Fibroblast of lung (primary cell): ENCODE measurements around the gene LCN6. TPM values are rescaled to one million over a fixed set of nuclear protein-coding genes. Genes with fewer than 3 reads are reported as not detected.

Experiments
- DNase-seq, 2 donors: peaks; one replicate each; pipeline versions ENCODE4 v3.0.0 to v3.0.0-alpha.2; 2010; ENCODE audit warnings: low read depth in 2 of 2
- H2AFZ ChIP-seq: 2 replicates; pipeline ENCODE4 v1.5.1; 2012; ENCODE audit warnings: low read length, control low read depth, inconsistent platforms
- H3K27ac ChIP-seq: 2 replicates; pipeline ENCODE4 v1.5.1; 2011; ENCODE audit warnings: low read length, control low read depth; ENCODE audit not compliant: insufficient read depth
- H3K27me3 ChIP-seq: 2 replicates; pipeline ENCODE4 v1.5.1; 2011; ENCODE audit warnings: mild to moderate bottlenecking, low read length; ENCODE audit not compliant: control insufficient read depth, insufficient read depth
- H3K36me3 ChIP-seq: 2 replicates; pipeline ENCODE4 v1.5.1; 2011; ENCODE audit warnings: low read length; ENCODE audit not compliant: control insufficient read depth, insufficient read depth
- H3K4me1 ChIP-seq: 2 replicates; pipeline ENCODE4 v1.5.1; 2011; ENCODE audit warnings: low read length; ENCODE audit not compliant: control insufficient read depth, insufficient read depth; ENCODE audit errors: extremely low read depth
- H3K4me2 ChIP-seq: 2 replicates; pipeline ENCODE4 v1.5.1; 2011; ENCODE audit warnings: low read length, control low read depth; ENCODE audit not compliant: insufficient read depth; ENCODE audit errors: extremely low read depth
- H3K4me3 ChIP-seq, 4 experiments: fragments of 200-600 bp in 1 of 4; sonication (generic) in 1 of 4; replicated peaks in 1 of 4; 2 replicates each; pipeline ENCODE4 v1.5.1; 2011 to 2016; ENCODE audit warnings: low read length in 4 of 4, low read depth in 3 of 4, mild to moderate bottlenecking in 3 of 4, control low read depth in 2 of 4, inconsistent platforms in 1 of 4, mixed read lengths in 1 of 4; ENCODE audit not compliant: insufficient read depth in 1 of 4; ENCODE audit errors: control extremely low read depth in 1 of 4
- H3K79me2 ChIP-seq: 2 replicates; pipeline ENCODE4 v1.5.1; 2012; ENCODE audit warnings: mild to moderate bottlenecking, low read length, inconsistent platforms; ENCODE audit not compliant: control insufficient read depth, insufficient read depth
- H3K9ac ChIP-seq: 2 replicates; pipeline ENCODE4 v1.5.1; 2011; ENCODE audit warnings: mild to moderate bottlenecking, low read length, control low read depth; ENCODE audit not compliant: insufficient read depth
- H3K9me3 ChIP-seq: 2 replicates; pipeline ENCODE4 v1.5.1; 2012; ENCODE audit warnings: low read depth, low read length; ENCODE audit not compliant: control insufficient read depth, insufficient read depth
- H4K20me1 ChIP-seq: 2 replicates; pipeline ENCODE4 v1.5.1; 2011; ENCODE audit warnings: low read length; ENCODE audit not compliant: control insufficient read depth, insufficient read depth; ENCODE audit errors: extremely low read depth
- CTCF ChIP-seq, 2 donors: IDR thresholded peaks in 1 of 2; conservative IDR thresholded peaks in 1 of 2; 1 replicate in 1 of 2; 2 replicates in 1 of 2; pipeline ENCODE4 v1.5.1; 2011 to 2012; ENCODE audit warnings: low read length in 2 of 2, control low read depth in 1 of 2, inconsistent platforms in 1 of 2, low read depth in 1 of 2, mild to moderate bottlenecking in 1 of 2
- EZH2 ChIP-seq: IDR thresholded peaks from 2 replicates; pipeline ENCODE4 v1.5.1; 2012; ENCODE audit warnings: low read length, control low read depth, mild to moderate bottlenecking; ENCODE audit errors: missing control alignments
- polyA plus RNA-seq, 2 donors: library from polyadenylated mRNA; depleted of rRNA in 1 of 2; stranded (reverse) in 1 of 2; unstranded in 1 of 2; fragments of >200 nt; gene quantifications; 2 replicates each; pipeline ENCODE4 v1.2.1, GENCODE V29; 2011 to 2012; ENCODE audit warnings: missing spikeins in 1 of 2
- total RNA-seq: library from RNA; depleted of rRNA; stranded (reverse); fragments of >200 nt; gene quantifications from 2 replicates; pipeline ENCODE4 v1.2.1, GENCODE V29; 2014

The LCN6 gene
- total and polyA plus RNA-seq, 2 donors (not counting 1 experiment from before 2014, with no cell fraction given), result not detected

- no peak overlapping the region for H2AFZ ChIP-seq
- H3K4me3 ChIP-seq, result no peak overlapping the region
- H3K9ac ChIP-seq, result no peak overlapping the region
- peak; percentile 34 to 54 for DNase-seq
- no peaks in the 10 kb centered on the region for H4K20me1 ChIP-seq
- H3K27me3 ChIP-seq, result peaks cover 10% of the 10 kb centered on the region
- no peaks in the 10 kb centered on the region for H3K9me3 ChIP-seq
- no peak overlapping the region for H3K4me2 ChIP-seq
- no peak overlapping the region for H3K27ac ChIP-seq
- no peaks in the 10 kb centered on the region for H3K79me2 ChIP-seq
- no peaks in the 10 kb centered on the region for H3K4me1 ChIP-seq
- no peaks in the 10 kb centered on the region for H3K36me3 ChIP-seq
- no peak for TF ChIP-seq EZH2
- no peak for TF ChIP-seq CTCF (conservative IDR thresholded peaks at IDR 0.05 in 1 of 2, IDR thresholded peaks at IDR 0.05 in 1 of 2; ENCODE audit: low read depth in 1 of 2, low read length in 2 of 2)
These were observed 48.0 kb downstream of the LCN6 start for GRCh38 chr9:136700304-136700703.

- no peak overlapping the region for H3K4me2 ChIP-seq
- no peak overlapping the region for H3K4me3 ChIP-seq
- H3K79me2 ChIP-seq, result no peaks in the 10 kb centered on the region
- H4K20me1 ChIP-seq, result no peaks in the 10 kb centered on the region
- H2AFZ ChIP-seq, result no peak overlapping the region
- TF ChIP-seq EZH2, result no peak
- no peak for TF ChIP-seq CTCF (conservative IDR thresholded peaks at IDR 0.05 in 1 of 2, IDR thresholded peaks at IDR 0.05 in 1 of 2; ENCODE audit: low read depth in 1 of 2, low read length in 2 of 2)
- H3K4me1 ChIP-seq, result no peaks in the 10 kb centered on the region
- H3K27ac ChIP-seq, result no peak overlapping the region
- H3K27me3 ChIP-seq, result peaks cover 10% of the 10 kb centered on the region
- H3K9ac ChIP-seq, result no peak overlapping the region
- no peaks in the 10 kb centered on the region for H3K9me3 ChIP-seq
- H3K36me3 ChIP-seq, result no peaks in the 10 kb centered on the region
- no peak for DNase-seq
These were observed 49.6 kb downstream of the LCN6 start for GRCh38 chr9:136698635-136699246.

- Histone ChIP-seq H3K4me2 (no peak overlapping the region), H3K79me2 (no peaks in the 10 kb centered on the region), H3K9ac (no peak overlapping the region), H3K27me3 (peaks cover 10% of the 10 kb centered on the region), H2AFZ (no peak overlapping the region), H3K4me3 (no peak overlapping the region), H3K4me1 (no peaks in the 10 kb centered on the region), H3K27ac (no peak overlapping the region), H3K9me3 (no peaks in the 10 kb centered on the region), H3K36me3 (no peaks in the 10 kb centered on the region), H4K20me1 (no peaks in the 10 kb centered on the region)
- TF ChIP-seq EZH2 (no peak), CTCF (conservative IDR thresholded peaks at IDR 0.05 in 1 of 2, IDR thresholded peaks at IDR 0.05 in 1 of 2; ENCODE audit: low read depth in 1 of 2, low read length in 2 of 2) (no peak)
- no peak for DNase-seq
These were observed 50.4 kb downstream of the LCN6 start for GRCh38 chr9:136697821-136698526.
